SK-N-SH (cell line): ENCODE data around the gene IFNL2. TPM values are rescaled to one million over a fixed set of nuclear protein-coding genes. Genes with fewer than 3 reads are reported as not detected.

Source experiments
- CTCF ChIA-PET: fragments of 300-600, 350-600 bp; formaldehyde crosslinking; extraction: SDS; loops from one replicate; lab custom pipeline; 2021; lab: Yijun Ruan, JAX
- POLR2A ChIA-PET: fragments of 350-600 bp; sonication (Branson Sonifier 250); formaldehyde crosslinking; extraction: SDS; loops from one replicate; lab custom pipeline; 2020; ENCODE audit warnings: antibody characterized with exemption, inconsistent platforms; lab: Yijun Ruan, JAX
- DNase-seq: peaks from one replicate; pipeline ENCODE4 v3.0.0; 2012
- H2AFZ ChIP-seq: fragments of 200-600 bp; sonication (generic); 2 replicates; pipeline ENCODE4 v1.8.1; 2016; ENCODE audit warnings: antibody characterized with exemption, mild to moderate bottlenecking, low read depth
- H3F3A ChIP-seq: fragments of 200-600 bp; sonication (generic); replicated peaks from 2 replicates; pipeline ENCODE3; 2016; ENCODE audit warnings: antibody characterized with exemption, mild to moderate bottlenecking; ENCODE audit not compliant: insufficient read depth
- H3K27ac ChIP-seq, 2 experiments: fragments of 200-500 bp in 1 of 2; fragments of 200-600 bp in 1 of 2; sonication (Bioruptor generic) in 1 of 2; sonication (generic), shearing (Covaris generic) in 1 of 2; 2 replicates each; pipeline versions ENCODE4 v1.5.1 to v1.6.1; 2014 to 2016; ENCODE audit warnings: low read depth in 2 of 2, inconsistent platforms in 1 of 2, low read length in 1 of 2, mild to moderate bottlenecking in 1 of 2, mixed read lengths in 1 of 2
- H3K27me3 ChIP-seq: fragments of 200-600 bp; sonication (generic), shearing (Covaris generic); 2 replicates; pipeline ENCODE4 v1.6.1; 2016; ENCODE audit warnings: mixed run types; ENCODE audit not compliant: insufficient read depth
- H3K36me3 ChIP-seq, 2 experiments: fragments of 200-500 bp in 1 of 2; fragments of 200-600 bp in 1 of 2; sonication (Bioruptor generic) in 1 of 2; sonication (generic) in 1 of 2; replicated peaks in 1 of 2; 2 replicates each; pipeline versions ENCODE3 to v1.5.1; 2014 to 2016; ENCODE audit warnings: low read length in 1 of 2, mild to moderate bottlenecking in 1 of 2; ENCODE audit not compliant: insufficient read depth in 2 of 2, control insufficient read depth in 1 of 2
- H3K4me1 ChIP-seq, 2 experiments: fragments of 200-500 bp in 1 of 2; fragments of 200-600 bp in 1 of 2; sonication (Bioruptor generic) in 1 of 2; sonication (generic), shearing (Covaris generic) in 1 of 2; 2 replicates each; pipeline versions ENCODE4 v1.5.1 to v1.6.1; 2014 to 2016; ENCODE audit warnings: low read depth in 1 of 2, low read length in 1 of 2, mixed run types in 1 of 2; ENCODE audit not compliant: insufficient read depth in 2 of 2, control insufficient read depth in 1 of 2
- H3K4me2 ChIP-seq: fragments of 200-600 bp; sonication (generic), shearing (Covaris generic); 2 replicates; pipeline ENCODE4 v1.6.1; 2017; ENCODE audit warnings: mixed run types
- H3K4me3 ChIP-seq, 2 experiments: fragments of 200-500 bp in 1 of 2; fragments of 200-600 bp in 1 of 2; sonication (Bioruptor generic) in 1 of 2; sonication (generic), shearing (Covaris generic) in 1 of 2; 2 replicates each; pipeline versions ENCODE4 v1.5.1 to v1.8.1; 2014 to 2016; ENCODE audit warnings: low read depth in 2 of 2, inconsistent platforms in 1 of 2, low read length in 1 of 2, mild to moderate bottlenecking in 1 of 2, mixed read lengths in 1 of 2, moderate library complexity in 1 of 2
- H3K79me2 ChIP-seq: fragments of 200-600 bp; sonication (generic); 2 replicates; pipeline ENCODE4 v1.8.1; 2017; ENCODE audit warnings: mild to moderate bottlenecking; ENCODE audit not compliant: insufficient read depth
- H3K9ac ChIP-seq: fragments of 200-600 bp; sonication (generic); 2 replicates; pipeline ENCODE4 v1.6.1; 2017; ENCODE audit warnings: mixed run types
- H3K9me2 ChIP-seq: fragments of 200-600 bp; sonication (generic); 2 replicates; pipeline ENCODE4 v1.6.1; 2017; ENCODE audit warnings: mixed run types
- H3K9me3 ChIP-seq: fragments of 200-600 bp; sonication (generic); 2 replicates; pipeline ENCODE4 v1.6.1; 2017; ENCODE audit warnings: mixed run types, mild to moderate bottlenecking, moderate library complexity
- H4K20me1 ChIP-seq: fragments of 200-600 bp; sonication (generic); 2 replicates; pipeline ENCODE4 v1.6.1; 2017; ENCODE audit warnings: mild to moderate bottlenecking, mixed run types; ENCODE audit not compliant: insufficient read depth
- CHD2 ChIP-seq: fragments of 150-350 bp; IDR thresholded peaks from 2 replicates; pipeline ENCODE4 v1.6.1; 2018; ENCODE audit warnings: low read length; ENCODE audit not compliant: partially characterized antibody
- ELF1 ChIP-seq: IDR thresholded peaks from 2 replicates; pipeline ENCODE4 v1.4.0; 2012
- EP300 ChIP-seq, 2 experiments: IDR thresholded peaks; 2 replicates each; pipeline versions ENCODE4 v1.4.0 to v1.6.1; 2012; ENCODE audit warnings: borderline replicate concordance in 1 of 2, low read depth in 1 of 2, low read length in 1 of 2
- EZH2phosphoT487 ChIP-seq: fragments of 200-600 bp; sonication (generic); IDR thresholded peaks from 2 replicates; pipeline ENCODE4 v1.6.1; 2017; ENCODE audit warnings: low read depth, mixed run types, mild to moderate bottlenecking, antibody characterized with exemption, moderate library complexity, borderline replicate concordance
- GABPA ChIP-seq: IDR thresholded peaks from 2 replicates; pipeline ENCODE4 v1.4.0; 2012; ENCODE audit warnings: low read depth, mild to moderate bottlenecking
- GATA2 ChIP-seq: sonication (generic); formaldehyde crosslinking; IDR thresholded peaks from 2 replicates; pipeline ENCODE4 v1.5.0; 2020; ENCODE audit warnings: mild to moderate bottlenecking, missing genetic modification reagents
- MEF2A ChIP-seq: IDR thresholded peaks from 2 replicates; pipeline ENCODE4 v1.4.0; 2012; ENCODE audit warnings: low read depth, borderline replicate concordance
- MXI1 ChIP-seq: IDR thresholded peaks from 2 replicates; pipeline ENCODE4 v1.6.1; 2012; ENCODE audit warnings: mild to moderate bottlenecking, low read depth, low read length, improper control_type of control experiment
- NFIC ChIP-seq: IDR thresholded peaks from 2 replicates; pipeline ENCODE4 v1.4.0; 2012; ENCODE audit warnings: borderline replicate concordance
- RAD21 ChIP-seq: IDR thresholded peaks from 2 replicates; pipeline ENCODE4 v1.6.1; 2012; ENCODE audit warnings: mild to moderate bottlenecking, low read length
- RCOR1 ChIP-seq: fragments of 150-350 bp; IDR thresholded peaks from 2 replicates; pipeline ENCODE4 v1.6.1; 2017; ENCODE audit warnings: antibody characterized with exemption, low read length
- SMC3 ChIP-seq: IDR thresholded peaks from 2 replicates; pipeline ENCODE4 v1.6.1; 2012; ENCODE audit warnings: low read depth, low read length, improper control_type of control experiment
- TAF1 ChIP-seq: IDR thresholded peaks from 2 replicates; pipeline ENCODE4 v1.6.1; 2012; ENCODE audit warnings: low read depth, mild to moderate bottlenecking, low read length, moderate library complexity, borderline replicate concordance
- TCF12 ChIP-seq: IDR thresholded peaks from 2 replicates; pipeline ENCODE4 v1.4.0; 2012
- TEAD4 ChIP-seq: IDR thresholded peaks from 2 replicates; pipeline ENCODE4 v1.4.0; 2012; ENCODE audit warnings: mild to moderate bottlenecking, borderline replicate concordance; ENCODE audit not compliant: insufficient read depth
- ZBTB33 ChIP-seq: IDR thresholded peaks from 2 replicates; pipeline ENCODE4 v1.4.0; 2012; ENCODE audit warnings: low read depth, borderline replicate concordance
- WGBS: methylation state at CpG from one replicate; pipeline ENCODE4 v1.1.6; 2017; ENCODE audit warnings: low lambda C conversion rate; 5-methylcytosine and 5-hydroxymethylcytosine counted together
- polyA plus RNA-seq, 3 experiments: library from polyadenylated mRNA; depleted of rRNA; stranded (reverse); fragments of >200 nt; gene quantifications; 2 replicates each; pipeline ENCODE4 v1.2.3, GENCODE V29; 2012
- TF ChIP-seq, protein P1 (sequence below): fragments of 150-350 bp; IDR thresholded peaks from 2 replicates; pipeline ENCODE4 v1.6.1; 2017; ENCODE audit warnings: antibody characterized with exemption, low read length, low read depth, borderline replicate concordance
- TF ChIP-seq, protein P2 (sequence below): IDR thresholded peaks from 2 replicates; pipeline ENCODE4; 2012
- TF ChIP-seq, protein P3 (sequence below): fragments of 200-600 bp; sonication (generic); IDR thresholded peaks from 2 replicates; pipeline ENCODE4 v1.6.1; 2017; ENCODE audit warnings: antibody characterized with exemption, mild to moderate bottlenecking, moderate library complexity

IFNL2 gene
- polyA plus RNA-seq, 1 of the 3 experiments (the other 2 are of a cell fraction): not detected

- Histone ChIP-seq H3K9me3 (no peaks in the 10 kb centered on the region), H3K27me3 (peaks cover 4% of the 10 kb centered on the region; the same call in 1 of the 2 replicates), H4K20me1 (no peaks in the 10 kb centered on the region), H3K4me2 (no peak overlapping the region), H3F3A (no peaks in the 10 kb centered on the region), H3K4me3 (no peak overlapping the region), H2AFZ (no peak overlapping the region), H3K9me2 (no peaks in the 10 kb centered on the region), H3K79me2 (no peaks in the 10 kb centered on the region), H3K4me1 (peaks cover 0 to 3% of the 10 kb centered on the region in 2 experiments; a peak in 1 of 4 replicates), H3K27ac (no peak overlapping the region), H3K36me3 (no peaks in the 10 kb centered on the region), H3K9ac (no peak overlapping the region)
- TF ChIP-seq ZBTB33 (no peak), GATA2 (CRISPR knock-in tag) (no peak), ELF1 (no peak), TEAD4 (no peak), GABPA (no peak), RAD21 (no peak), NFIC (no peak), EZH2phosphoT487 (no peak), TCF12 (no peak), SMC3 (no peak), RCOR1 (no peak), MXI1 (no peak), EP300 (IDR thresholded peaks at IDR 0.05; ENCODE audit: borderline replicate concordance in 1 of 2, low read depth in 1 of 2, low read length in 1 of 2) (no peak)
- TF ChIP-seq, protein P1, sequence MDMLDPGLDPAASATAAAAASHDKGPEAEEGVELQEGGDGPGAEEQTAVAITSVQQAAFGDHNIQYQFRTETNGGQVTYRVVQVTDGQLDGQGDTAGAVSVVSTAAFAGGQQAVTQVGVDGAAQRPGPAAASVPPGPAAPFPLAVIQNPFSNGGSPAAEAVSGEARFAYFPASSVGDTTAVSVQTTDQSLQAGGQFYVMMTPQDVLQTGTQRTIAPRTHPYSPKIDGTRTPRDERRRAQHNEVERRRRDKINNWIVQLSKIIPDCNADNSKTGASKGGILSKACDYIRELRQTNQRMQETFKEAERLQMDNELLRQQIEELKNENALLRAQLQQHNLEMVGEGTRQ: no peak
- TF ChIP-seq, protein P2, sequence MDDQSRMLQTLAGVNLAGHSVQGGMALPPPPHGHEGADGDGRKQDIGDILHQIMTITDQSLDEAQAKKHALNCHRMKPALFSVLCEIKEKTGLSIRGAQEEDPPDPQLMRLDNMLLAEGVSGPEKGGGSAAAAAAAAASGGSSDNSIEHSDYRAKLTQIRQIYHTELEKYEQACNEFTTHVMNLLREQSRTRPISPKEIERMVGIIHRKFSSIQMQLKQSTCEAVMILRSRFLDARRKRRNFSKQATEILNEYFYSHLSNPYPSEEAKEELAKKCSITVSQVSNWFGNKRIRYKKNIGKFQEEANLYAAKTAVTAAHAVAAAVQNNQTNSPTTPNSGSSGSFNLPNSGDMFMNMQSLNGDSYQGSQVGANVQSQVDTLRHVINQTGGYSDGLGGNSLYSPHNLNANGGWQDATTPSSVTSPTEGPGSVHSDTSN: no peak
- WGBS: 66% methylated on average over 5 of the region's 5 CpGs
- DNase-seq: no peak
- ChIA-PET CTCF (interaction anchor here (1.6 kb wide), 1 partner anchor 20 kb away, joined by 3 read pairs; no protein-coding TSS in a partner anchor), POLR2A (no interaction called here)
These were observed 17.1 kb upstream of the IFNL2 start for GRCh38 chr19:39251081-39251480.

- Histone ChIP-seq H3K36me3 (no peaks in the 10 kb centered on the region), H3F3A (no peaks in the 10 kb centered on the region), H4K20me1 (no peaks in the 10 kb centered on the region), H2AFZ (no peak overlapping the region), H3K9ac (no peak overlapping the region), H3K4me3 (no peak overlapping the region), H3K79me2 (no peaks in the 10 kb centered on the region), H3K4me1 (peaks cover 0 to 3% of the 10 kb centered on the region in 2 experiments; a peak in 1 of 4 replicates)
- 36% methylated on average over 3 of the region's 3 CpGs for WGBS
- POLR2A ChIA-PET: no interaction called here
- TF ChIP-seq TEAD4 (no peak), CHD2 (no peak), MXI1 (no peak), RAD21 (no peak), GABPA (no peak), MEF2A (no peak), EP300 (IDR thresholded peaks at IDR 0.05; ENCODE audit: borderline replicate concordance in 1 of 2, low read depth in 1 of 2, low read length in 1 of 2) (no peak), TAF1 (no peak)
- TF ChIP-seq, protein P3, sequence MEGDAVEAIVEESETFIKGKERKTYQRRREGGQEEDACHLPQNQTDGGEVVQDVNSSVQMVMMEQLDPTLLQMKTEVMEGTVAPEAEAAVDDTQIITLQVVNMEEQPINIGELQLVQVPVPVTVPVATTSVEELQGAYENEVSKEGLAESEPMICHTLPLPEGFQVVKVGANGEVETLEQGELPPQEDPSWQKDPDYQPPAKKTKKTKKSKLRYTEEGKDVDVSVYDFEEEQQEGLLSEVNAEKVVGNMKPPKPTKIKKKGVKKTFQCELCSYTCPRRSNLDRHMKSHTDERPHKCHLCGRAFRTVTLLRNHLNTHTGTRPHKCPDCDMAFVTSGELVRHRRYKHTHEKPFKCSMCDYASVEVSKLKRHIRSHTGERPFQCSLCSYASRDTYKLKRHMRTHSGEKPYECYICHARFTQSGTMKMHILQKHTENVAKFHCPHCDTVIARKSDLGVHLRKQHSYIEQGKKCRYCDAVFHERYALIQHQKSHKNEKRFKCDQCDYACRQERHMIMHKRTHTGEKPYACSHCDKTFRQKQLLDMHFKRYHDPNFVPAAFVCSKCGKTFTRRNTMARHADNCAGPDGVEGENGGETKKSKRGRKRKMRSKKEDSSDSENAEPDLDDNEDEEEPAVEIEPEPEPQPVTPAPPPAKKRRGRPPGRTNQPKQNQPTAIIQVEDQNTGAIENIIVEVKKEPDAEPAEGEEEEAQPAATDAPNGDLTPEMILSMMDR: no peak
- TF ChIP-seq, all 33 proteins: peak for 0
- Histone ChIP-seq H3K9me3 (no peaks in the 10 kb centered on the region), H3K9me2 (no peaks in the 10 kb centered on the region), H3K27me3 (peaks cover 4% of the 10 kb centered on the region; the same call in 1 of the 2 replicates), H3K4me2 (no peak overlapping the region), H3K27ac (no peak overlapping the region)
- CTCF ChIA-PET: interaction anchor here (1.1 to 1.6 kb wide), 2 partner anchors 20 to 141 kb away, joined by 3 read pairs; no protein-coding TSS in a partner anchor
- no peak for DNase-seq
These were observed 16.4 kb upstream of the IFNL2 start for GRCh38 chr19:39251846-39252245.
